SIG-M5 treated with dmso at 0.1 percent for 504 hours (cell line): ENCODE data around the gene PIGC.

Experiments used
- DNase-seq: peaks from one replicate; lab custom pipeline; 2025; ENCODE audit not compliant: unreplicated experiment; lab: John Stamatoyannopoulos, UW

PIGC gene

GRCh38 chr1:172431721-172432192 is 12.1 kb downstream of the PIGC start:
- DNase-seq, result no peak

DNA sequence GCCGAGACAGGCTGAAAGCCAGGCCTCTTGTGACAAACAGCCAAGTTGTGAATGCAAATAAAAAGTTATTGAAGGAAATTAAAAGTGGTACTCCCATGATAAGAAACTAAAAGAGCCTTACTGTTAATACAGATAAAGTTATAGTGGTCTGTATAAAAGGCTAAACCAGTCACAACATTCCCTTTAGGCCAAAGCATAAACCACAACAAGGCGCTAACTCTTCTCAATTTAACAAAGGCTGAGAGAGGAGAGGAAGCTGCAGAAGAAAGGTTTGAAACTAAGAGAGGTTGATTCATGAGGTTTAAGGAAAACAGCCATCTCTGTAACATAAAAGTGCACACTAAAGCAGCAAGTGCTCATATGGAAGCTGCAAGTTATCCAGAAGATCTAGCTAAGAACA is 12.7 kb downstream of the PIGC start:
- DNase-seq, result no peak

DNA sequence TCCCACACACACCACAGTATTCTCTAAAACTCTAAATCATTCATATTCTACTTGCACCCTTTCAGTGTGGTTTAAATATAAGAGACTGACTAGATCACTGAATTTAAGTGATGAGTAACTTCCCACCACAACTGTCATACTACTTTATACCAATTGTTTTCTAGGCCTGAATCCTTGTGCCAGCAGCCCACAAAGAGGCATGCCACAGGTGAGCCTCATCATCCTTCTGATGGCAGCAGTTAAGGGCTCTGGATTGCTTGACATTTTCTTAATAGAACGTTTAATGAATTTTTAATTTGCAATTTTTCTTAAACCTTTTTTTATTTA is 13.8 kb downstream of the PIGC start:
- no peak for DNase-seq

DNA sequence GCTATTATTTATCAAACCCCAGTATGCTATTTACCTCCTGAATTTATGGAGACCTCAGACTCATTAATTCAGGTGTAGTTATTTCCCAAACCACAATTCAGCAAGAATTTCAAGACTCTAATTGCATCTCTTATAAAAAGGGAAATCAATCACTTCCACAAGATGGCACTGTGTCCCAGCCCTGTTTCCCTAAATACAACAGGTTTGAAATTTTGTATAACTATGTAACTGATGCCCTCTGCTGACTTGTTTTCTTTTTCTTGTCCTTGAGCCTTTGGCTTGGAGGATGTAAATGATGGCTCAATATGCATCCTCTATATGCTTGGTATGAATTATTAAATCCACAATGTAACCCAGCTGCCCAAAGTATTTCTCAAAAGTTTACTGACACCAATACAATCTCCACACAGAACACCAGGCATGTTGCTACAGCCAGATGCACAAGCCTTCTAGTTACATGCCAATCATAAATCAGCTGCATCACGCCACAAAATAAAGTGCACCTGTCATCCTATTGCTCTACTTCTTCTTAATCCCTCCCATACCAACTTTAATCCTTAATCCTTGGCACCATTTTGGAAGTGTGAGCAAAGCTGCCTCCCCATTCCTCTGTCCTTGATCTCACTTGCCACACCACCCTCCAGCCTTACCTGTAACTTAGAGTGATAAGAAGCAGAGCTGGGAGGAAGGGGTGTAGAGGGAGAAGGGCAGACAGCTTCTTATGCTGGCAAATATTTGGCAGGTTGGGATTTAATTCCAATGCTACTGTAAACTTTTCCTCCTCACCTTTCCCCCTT is 14.3 kb downstream of the PIGC start:
- peak; percentile 83 for DNase-seq

GRCh38 chr1:172427191-172427590 is 16.7 kb downstream of the PIGC start:
- DNase-seq, result no peak

DNA sequence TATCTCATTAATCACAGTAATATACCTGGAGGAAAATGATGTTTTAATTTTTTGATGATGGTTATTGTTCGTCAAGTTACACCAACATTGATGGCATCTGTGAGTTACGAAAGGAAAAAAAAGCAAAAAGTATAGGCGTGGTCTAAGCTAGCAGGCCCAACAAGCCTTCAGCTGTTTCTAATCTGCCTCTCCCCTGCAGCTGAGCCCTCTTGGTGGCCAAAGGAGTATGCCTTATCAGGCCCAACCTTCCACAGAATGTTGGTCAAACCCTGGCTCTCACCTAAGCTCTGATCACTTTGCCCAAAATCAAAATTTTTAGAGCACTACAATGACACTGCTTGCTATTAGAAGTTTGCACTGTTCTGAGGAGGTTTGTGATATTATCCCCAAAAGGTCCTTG is 18.5 kb downstream of the PIGC start:
- DNase-seq, result no peak

- no peak for DNase-seq
Measured at GRCh38 chr1:172423336-172423735, 20.5 kb downstream of the PIGC start.

DNA sequence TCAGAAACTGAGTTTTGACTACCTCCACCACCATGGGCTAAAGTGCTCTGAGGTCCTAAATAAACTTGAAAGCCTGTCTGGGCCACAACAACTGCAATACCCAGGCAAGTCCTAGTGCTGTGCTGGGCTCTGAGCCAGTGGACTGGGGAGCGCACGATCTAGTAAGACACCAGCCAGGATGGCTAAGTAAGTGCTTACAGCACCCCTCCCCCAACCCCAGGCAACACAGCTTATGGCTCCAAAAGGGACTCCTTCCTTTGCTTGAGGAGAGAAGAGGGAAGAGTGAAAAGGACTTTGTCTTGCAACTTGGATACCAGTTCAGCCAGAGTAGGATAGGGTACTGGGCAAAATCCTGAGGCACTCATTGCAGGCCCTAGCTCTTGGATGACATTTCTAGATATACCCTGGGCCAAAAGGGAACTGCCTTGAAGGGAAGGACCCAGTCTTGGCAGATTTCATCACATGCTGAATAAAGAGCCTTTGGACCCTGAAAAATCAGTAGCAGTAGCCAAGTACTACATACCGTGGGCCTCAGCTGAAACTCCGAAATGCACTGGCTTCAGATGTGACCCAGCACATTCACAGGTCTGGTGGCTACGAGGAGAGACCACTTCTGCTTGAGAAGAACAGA is 21.8 kb downstream of the PIGC start:
- DNase-seq, result peak; percentile 4

DNA sequence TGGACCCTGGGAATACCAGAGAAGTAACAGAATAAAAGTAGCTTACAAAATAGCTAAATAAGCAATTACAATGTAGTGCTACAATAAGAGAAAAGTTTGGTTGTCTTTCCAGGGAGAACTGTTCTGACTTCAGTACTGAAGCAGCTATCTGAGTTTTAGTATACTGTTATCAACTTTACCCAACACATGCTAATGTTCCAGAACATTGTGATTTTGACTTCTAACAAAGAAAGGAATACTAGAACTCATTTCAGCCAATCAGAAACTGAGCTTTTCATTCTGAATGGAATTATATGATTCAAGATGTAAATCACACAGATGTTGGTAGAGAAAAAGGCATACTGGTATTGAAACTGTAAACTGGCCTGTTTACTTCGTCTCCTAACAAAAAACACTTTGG is 23.5 kb downstream of the PIGC start, which contains the start of gene C1orf105:
C1orf105 (plus strand) TSS at position 301 of the 400 bp plus-strand sequence. CDS start 201 bp downstream, outside the sequence.
- DNase-seq, result no peak

- DNase-seq, result no peak
Measured at GRCh38 chr1:172417557-172417956, 26.3 kb downstream of the PIGC start.

GRCh38 chr1:172416496-172417035 is 27.3 kb downstream of the PIGC start:
- no peak for DNase-seq

DNA sequence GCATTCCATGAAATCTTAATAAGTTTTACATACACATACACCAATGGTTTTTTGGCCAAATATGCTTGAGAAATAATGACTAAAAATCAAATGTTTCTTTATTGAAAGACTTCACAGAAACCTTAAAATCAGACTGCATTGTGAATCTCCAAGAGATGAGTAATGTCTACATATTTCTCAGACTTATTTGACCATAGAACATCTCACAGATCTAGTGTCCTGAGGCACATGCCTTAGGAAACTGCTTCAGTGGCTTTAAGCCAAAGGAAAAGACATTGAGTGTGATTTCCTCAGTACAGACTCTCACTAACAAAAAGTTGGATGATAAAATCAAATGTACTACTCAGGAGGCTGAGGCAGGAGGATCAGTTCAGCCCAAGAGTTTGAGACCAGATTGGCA is 29.5 kb downstream of the PIGC start:
- no peak for DNase-seq

DNA sequence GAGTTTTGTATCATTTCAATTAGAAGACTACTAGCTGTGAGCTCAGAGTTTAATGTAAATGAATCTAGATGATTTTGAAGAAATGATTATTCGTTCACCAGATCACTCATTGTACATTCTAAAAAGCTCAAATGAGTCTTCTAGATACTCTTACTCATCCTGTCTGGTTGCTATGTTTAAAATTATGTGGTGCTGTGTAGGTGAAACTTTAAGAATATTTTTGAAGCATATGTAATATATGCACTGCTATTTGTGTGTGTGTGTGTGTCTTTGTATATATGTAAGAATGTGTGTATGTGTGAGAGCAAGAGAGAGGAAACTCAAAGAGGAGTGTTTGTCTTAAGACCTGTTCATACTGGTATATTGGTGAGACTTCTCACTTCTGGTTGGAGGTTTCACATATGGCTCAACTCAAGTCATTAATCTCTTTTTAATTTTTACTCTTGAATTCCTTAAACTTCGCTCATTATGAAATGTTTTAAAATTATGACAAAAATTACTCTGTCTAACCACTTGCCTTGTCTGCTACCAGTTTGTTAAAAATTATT is 32.0 kb downstream of the PIGC start:
- no peak for DNase-seq

- no peak for DNase-seq
Measured at GRCh38 chr1:172410027-172410426, 33.8 kb downstream of the PIGC start.

- no peak for DNase-seq
Measured at GRCh38 chr1:172408958-172409357, 34.9 kb downstream of the PIGC start.

DNA sequence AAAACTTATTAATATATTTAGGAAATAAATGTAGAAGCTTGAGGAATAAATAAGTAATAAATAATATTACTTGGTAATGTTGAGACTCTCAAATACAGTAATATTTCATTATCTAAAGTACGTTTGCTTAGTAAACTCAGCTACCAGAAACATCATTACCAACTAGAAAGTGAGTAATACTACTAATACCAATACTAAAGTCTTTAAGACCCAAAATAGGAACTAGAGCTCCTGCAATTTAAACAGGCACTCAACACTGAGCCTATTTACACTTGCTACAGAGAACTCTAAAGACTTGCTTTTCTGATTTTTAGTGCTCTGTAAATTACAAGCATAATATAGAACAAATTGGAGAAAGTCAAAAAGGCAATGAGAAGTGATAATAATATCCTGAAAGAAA is 36.9 kb downstream of the PIGC start:
- no peak for DNase-seq

GRCh38 chr1:172405912-172406311 is 38.0 kb downstream of the PIGC start:
- no peak for DNase-seq

- no peak for DNase-seq
Measured at GRCh38 chr1:172404121-172404520, 39.7 kb downstream of the PIGC start.

GRCh38 chr1:172402878-172403569 is 40.8 kb downstream of the PIGC start:
- DNase-seq, result no peak

DNA sequence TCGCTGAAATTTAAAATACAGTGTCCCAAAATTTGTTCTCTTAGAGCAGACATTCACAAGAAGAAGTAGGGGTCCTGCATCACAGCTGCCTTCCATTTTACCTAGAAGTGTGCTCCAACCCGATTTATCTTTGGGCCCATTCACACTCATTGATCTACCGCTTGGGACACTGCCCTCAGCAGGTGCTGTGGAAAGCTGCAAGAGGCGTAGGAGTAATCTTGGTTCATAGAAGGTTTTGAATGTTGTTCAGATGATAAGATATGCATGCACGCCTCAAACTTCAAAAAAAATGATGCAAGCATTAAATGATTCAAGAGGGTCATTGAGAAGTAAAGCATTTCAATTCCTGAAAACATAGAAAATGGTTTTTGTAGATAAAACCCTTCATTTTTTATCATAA is 42.0 kb downstream of the PIGC start:
- DNase-seq, result peak; percentile 7

- no peak for DNase-seq
Measured at GRCh38 chr1:172401477-172401876, 42.4 kb downstream of the PIGC start.
